ENCODE measurements around the gene DYNLL2.
"Not testable (repeated sequence)": the region's sequence is repeated elsewhere in the genome, so short reads cannot be mapped to it uniquely, and the experiment has no call there.

The DYNLL2 gene

GRCh38 chr17:58084317-58084981 is 1.2 kb downstream of the DYNLL2 start:
- no peaks in the 10 kb centered on the region for H3K9me3 Mint-ChIP-seq
- H3K27ac Mint-ChIP-seq: peak overlapping the region; percentile 90
- DNase-seq: no peak
- no peak for ATAC-seq (replicated peaks)
- H3K4me1 Mint-ChIP-seq: peaks cover 27 to 57% of the 10 kb centered on the region in 2 donors
- peaks cover 8 to 28% of the 10 kb centered on the region in 2 donors for H3K36me3 Mint-ChIP-seq
- no peaks in the 10 kb centered on the region for H3K27me3 Mint-ChIP-seq
- peak overlapping the region; percentile 85 to 91 for H3K4me3 Mint-ChIP-seq

- Mint-ChIP-seq H3K4me1 (peaks cover 29 to 60% of the 10 kb centered on the region in 2 donors), H3K9me3 (no peaks in the 10 kb centered on the region), H3K4me3 (peak overlapping the region; percentile 85 to 91), H3K27ac (no peak overlapping the region), H3K27me3 (no peaks in the 10 kb centered on the region), H3K36me3 (peaks cover 14 to 36% of the 10 kb centered on the region in 2 donors)
- ATAC-seq (replicated peaks) (no peak), DNase-seq (no peak)
These were observed 2.0 kb downstream of the DYNLL2 start for GRCh38 chr17:58085039-58085715.

GRCh38 chr17:58086953-58087352 is 3.7 kb downstream of the DYNLL2 start:
- Mint-ChIP-seq H3K27me3 (no peaks in the 10 kb centered on the region), H3K9me3 (no peaks in the 10 kb centered on the region), H3K36me3 (peaks cover 25 to 53% of the 10 kb centered on the region in 2 donors), H3K4me1 (peaks cover 33 to 64% of the 10 kb centered on the region in 2 donors), H3K27ac (no peak overlapping the region), H3K4me3 (no peak overlapping the region)
- DNase-seq (no peak), ATAC-seq (replicated peaks) (no peak)

- Mint-ChIP-seq H3K4me3 (no peak overlapping the region), H3K27ac (no peak overlapping the region), H3K36me3 (peaks cover 35 to 69% of the 10 kb centered on the region in 2 donors), H3K9me3 (no peaks in the 10 kb centered on the region), H3K4me1 (peaks cover 29 to 56% of the 10 kb centered on the region in 2 donors), H3K27me3 (no peaks in the 10 kb centered on the region)
- DNase-seq (no peak), ATAC-seq (replicated peaks) (no peak)
These were observed 5.4 kb downstream of the DYNLL2 start for GRCh38 chr17:58088624-58089023.

GRCh38 chr17:58089111-58089510 is 5.9 kb downstream of the DYNLL2 start:
- Mint-ChIP-seq H3K4me1 (peaks cover 29 to 55% of the 10 kb centered on the region in 2 donors), H3K27me3 (no peaks in the 10 kb centered on the region), H3K9me3 (no peaks in the 10 kb centered on the region), H3K27ac (peak overlapping the region; percentile 31), H3K4me3 (no peak overlapping the region), H3K36me3 (peaks cover 35 to 74% of the 10 kb centered on the region in 2 donors)
- no peak for DNase-seq
- ATAC-seq (replicated peaks): no peak

- ATAC-seq (replicated peaks): no peak
- no peak for DNase-seq
- Mint-ChIP-seq H3K9me3 (no peaks in the 10 kb centered on the region), H3K4me1 (peaks cover 26 to 42% of the 10 kb centered on the region in 2 donors), H3K4me3 (no peak overlapping the region), H3K36me3 (peaks cover 35 to 71% of the 10 kb centered on the region in 2 donors), H3K27ac (peak overlapping the region; percentile 25), H3K27me3 (no peaks in the 10 kb centered on the region)
These were observed 7.9 kb downstream of the DYNLL2 start for GRCh38 chr17:58091024-58091567.

- Mint-ChIP-seq H3K4me3 (no peak overlapping the region), H3K4me1 (peaks cover 21 to 35% of the 10 kb centered on the region in 2 donors), H3K27ac (no peak overlapping the region), H3K27me3 (no peaks in the 10 kb centered on the region), H3K9me3 (no peaks in the 10 kb centered on the region), H3K36me3 (peaks cover 30 to 66% of the 10 kb centered on the region in 2 donors)
- ATAC-seq (replicated peaks) (no peak), DNase-seq (no peak)
These were observed 9.0 kb downstream of the DYNLL2 start for GRCh38 chr17:58092101-58092796.

GRCh38 chr17:58092797-58093385 is 9.7 kb downstream of the DYNLL2 start:
- H3K4me1 Mint-ChIP-seq: peaks cover 18 to 29% of the 10 kb centered on the region in 2 donors
- no peak overlapping the region for H3K4me3 Mint-ChIP-seq
- no peak for ATAC-seq (replicated peaks)
- peak overlapping the region; percentile 31 for H3K27ac Mint-ChIP-seq
- no peaks in the 10 kb centered on the region for H3K9me3 Mint-ChIP-seq
- H3K27me3 Mint-ChIP-seq: no peaks in the 10 kb centered on the region
- no peak for DNase-seq
- H3K36me3 Mint-ChIP-seq: peaks cover 30 to 60% of the 10 kb centered on the region in 2 donors

GRCh38 chr17:58094118-58094517 is 10.9 kb downstream of the DYNLL2 start:
- ATAC-seq (replicated peaks) (no peak), DNase-seq (no peak)
- Mint-ChIP-seq H3K36me3 (peaks cover 28 to 48% of the 10 kb centered on the region in 2 donors), H3K9me3 (no peaks in the 10 kb centered on the region), H3K27ac (no peak overlapping the region), H3K4me3 (no peak overlapping the region), H3K4me1 (peaks cover 11 to 18% of the 10 kb centered on the region in 2 donors), H3K27me3 (no peaks in the 10 kb centered on the region)

GRCh38 chr17:58096892-58097291 is 13.7 kb downstream of the DYNLL2 start:
- Mint-ChIP-seq H3K4me1 (peaks cover 5 to 7% of the 10 kb centered on the region in 2 donors), H3K27ac (no peak overlapping the region), H3K4me3 (no peak overlapping the region), H3K36me3 (peaks cover 11 to 23% of the 10 kb centered on the region in 2 donors), H3K9me3 (no peaks in the 10 kb centered on the region), H3K27me3 (no peaks in the 10 kb centered on the region)
- ATAC-seq (replicated peaks) (no peak), DNase-seq (no peak)

GRCh38 chr17:58097384-58098088 is 14.3 kb downstream of the DYNLL2 start:
- no peak overlapping the region for H3K27ac Mint-ChIP-seq

GRCh38 chr17:58100506-58100905 is 17.3 kb downstream of the DYNLL2 start:
- H3K27ac Mint-ChIP-seq: no peak overlapping the region
- no peaks in the 10 kb centered on the region for H3K4me1 Mint-ChIP-seq
- H3K4me3 Mint-ChIP-seq: no peak overlapping the region
- ATAC-seq (replicated peaks) (no peak), DNase-seq (no peak)
- no peaks in the 10 kb centered on the region for H3K36me3 Mint-ChIP-seq
- no peaks in the 10 kb centered on the region for H3K27me3 Mint-ChIP-seq
- no peaks in the 10 kb centered on the region for H3K9me3 Mint-ChIP-seq

More at GRCh38 chr17:58097384-58098088, 14.3 kb downstream of the DYNLL2 start:
- H3K9me3 Mint-ChIP-seq: no peaks in the 10 kb centered on the region
- H3K36me3 Mint-ChIP-seq: peaks cover 5 to 16% of the 10 kb centered on the region in 2 donors
- no peaks in the 10 kb centered on the region for H3K27me3 Mint-ChIP-seq
- DNase-seq (no peak), ATAC-seq (replicated peaks) (no peak)
- H3K4me3 Mint-ChIP-seq: no peak overlapping the region
- H3K4me1 Mint-ChIP-seq: peaks cover 5 to 7% of the 10 kb centered on the region in 2 donors

- not testable (repeated sequence) for H3K9me3 Mint-ChIP-seq
These were observed 18.7 kb downstream of the DYNLL2 start for GRCh38 chr17:58101898-58102297.

More at GRCh38 chr17:58101898-58102297, 18.7 kb downstream of the DYNLL2 start:
- H3K27me3 Mint-ChIP-seq; H3K27ac Mint-ChIP-seq; H3K4me1 Mint-ChIP-seq; DNase-seq; H3K36me3 Mint-ChIP-seq; ATAC-seq (replicated peaks); H3K4me3 Mint-ChIP-seq: not testable (repeated sequence)
